CMK (cell line): ENCODE data around the gene TRMT2A.
"Not testable (repeated sequence)": the region's sequence is repeated elsewhere in the genome, so short reads cannot be mapped to it uniquely, and the experiment has no call there.

ENCODE experiments used
- DNase-seq: peaks from one replicate; pipeline ENCODE4 v3.0.0-alpha.2; 2010; ENCODE audit warnings: low read depth

Gene TRMT2A, protein sequence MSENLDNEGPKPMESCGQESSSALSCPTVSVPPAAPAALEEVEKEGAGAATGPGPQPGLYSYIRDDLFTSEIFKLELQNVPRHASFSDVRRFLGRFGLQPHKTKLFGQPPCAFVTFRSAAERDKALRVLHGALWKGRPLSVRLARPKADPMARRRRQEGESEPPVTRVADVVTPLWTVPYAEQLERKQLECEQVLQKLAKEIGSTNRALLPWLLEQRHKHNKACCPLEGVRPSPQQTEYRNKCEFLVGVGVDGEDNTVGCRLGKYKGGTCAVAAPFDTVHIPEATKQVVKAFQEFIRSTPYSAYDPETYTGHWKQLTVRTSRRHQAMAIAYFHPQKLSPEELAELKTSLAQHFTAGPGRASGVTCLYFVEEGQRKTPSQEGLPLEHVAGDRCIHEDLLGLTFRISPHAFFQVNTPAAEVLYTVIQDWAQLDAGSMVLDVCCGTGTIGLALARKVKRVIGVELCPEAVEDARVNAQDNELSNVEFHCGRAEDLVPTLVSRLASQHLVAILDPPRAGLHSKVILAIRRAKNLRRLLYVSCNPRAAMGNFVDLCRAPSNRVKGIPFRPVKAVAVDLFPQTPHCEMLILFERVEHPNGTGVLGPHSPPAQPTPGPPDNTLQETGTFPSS

DNA sequence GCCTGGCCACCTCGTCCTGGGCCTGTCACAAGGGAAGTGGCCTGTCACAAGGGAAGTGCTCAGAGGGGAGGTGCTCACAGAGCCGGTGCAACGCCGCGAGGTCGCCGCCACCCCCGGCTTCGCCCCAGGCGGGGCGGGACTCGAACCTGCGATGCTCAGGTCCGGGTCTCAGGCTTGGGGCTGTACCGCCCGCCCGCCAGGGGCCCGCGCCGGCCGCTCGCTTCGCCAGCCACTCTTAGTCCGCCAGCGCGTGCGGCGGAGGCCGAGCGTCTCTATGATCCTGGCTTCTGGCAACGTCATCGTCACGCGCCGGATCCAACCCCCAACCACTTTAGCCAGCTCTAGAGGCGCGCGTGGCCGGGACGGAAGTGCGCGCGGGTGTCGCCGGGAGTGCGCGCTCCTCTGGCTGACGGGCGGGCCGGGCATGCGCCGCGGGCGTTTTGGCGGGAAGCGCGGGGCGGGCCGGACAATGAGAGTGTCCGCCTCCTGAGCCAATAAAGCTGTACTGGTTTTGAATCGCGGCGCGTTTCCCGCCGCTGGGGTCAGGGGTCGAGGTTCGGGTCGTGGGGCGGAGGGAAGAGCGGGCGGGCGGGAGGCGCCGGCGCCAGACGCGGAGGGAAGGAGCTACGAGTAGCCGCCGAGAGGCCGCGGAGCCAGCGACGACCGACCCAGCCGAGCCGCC is at the start of gene TRMT2A:
Gene TRMT2A (minus strand): TSS at position 276 of the 682 bp plus-strand sequence. CDS start 320 bp downstream, outside the sequence.
- peak; percentile 96 for DNase-seq

DNA sequence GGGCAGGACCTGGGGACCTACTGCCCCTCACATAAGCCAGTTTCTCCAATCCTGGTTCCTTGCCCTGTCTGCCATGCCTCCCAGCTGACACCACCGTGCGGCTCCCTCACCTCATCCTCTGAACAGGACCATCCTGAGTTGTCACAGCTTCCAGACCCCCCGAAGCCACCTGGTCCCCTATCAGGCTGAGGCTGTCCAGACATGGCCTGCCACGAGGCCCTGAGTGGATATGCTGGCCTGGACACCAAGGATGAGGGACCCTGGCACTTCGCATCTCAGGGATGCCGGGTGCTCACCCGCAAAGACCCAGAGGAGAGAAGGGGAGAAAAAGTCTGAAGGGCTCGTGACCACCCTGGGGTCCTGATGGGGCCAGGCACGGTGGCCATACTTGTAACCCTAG is 49.7 kb upstream of the TRMT2A start:
- no peak for DNase-seq

GRCh38 chr22:20165913-20166312 is 48.9 kb upstream of the TRMT2A start:
- DNase-seq = no peak

DNA sequence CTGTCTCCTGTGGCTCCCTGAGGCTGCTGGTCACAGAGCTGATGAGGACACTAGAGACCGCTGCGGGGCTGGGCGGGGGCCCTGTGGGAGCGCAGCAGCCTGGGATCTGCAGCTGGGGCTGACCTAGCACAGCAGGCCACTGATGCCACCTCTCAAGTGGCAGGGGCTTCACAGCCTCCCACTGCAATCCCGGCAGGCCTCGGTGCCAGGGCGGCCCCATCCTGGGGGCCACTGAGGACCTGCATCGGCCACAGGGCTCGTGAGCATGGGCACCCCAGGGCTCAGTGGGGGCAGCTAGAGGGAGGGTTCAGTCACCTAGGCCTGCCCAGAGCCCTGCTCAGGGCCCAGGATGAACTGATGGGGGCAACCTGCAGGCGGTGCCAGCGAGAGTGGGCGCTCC is 48.4 kb upstream of the TRMT2A start:
- DNase-seq = no peak

DNA sequence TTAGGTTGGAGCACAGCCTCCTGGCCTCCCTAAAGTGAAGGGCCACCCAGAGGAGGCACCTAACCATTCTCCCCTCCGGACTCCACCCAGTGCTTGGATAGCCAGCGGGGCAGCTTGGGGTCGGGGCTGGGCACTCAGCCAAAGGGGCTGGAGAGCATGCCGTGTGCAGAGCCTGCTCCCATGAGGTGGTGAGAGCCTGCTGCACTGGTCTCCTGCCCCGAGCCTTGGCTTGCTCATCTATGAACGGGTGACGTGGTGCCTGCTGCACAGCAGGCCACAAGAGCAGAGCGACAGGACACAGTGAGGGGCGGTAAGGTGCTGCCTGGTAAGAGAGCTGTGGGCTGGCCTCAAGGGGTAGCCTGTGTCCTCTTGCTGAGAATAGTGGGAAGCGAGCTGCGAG is 47.8 kb upstream of the TRMT2A start:
- DNase-seq = no peak

DNA sequence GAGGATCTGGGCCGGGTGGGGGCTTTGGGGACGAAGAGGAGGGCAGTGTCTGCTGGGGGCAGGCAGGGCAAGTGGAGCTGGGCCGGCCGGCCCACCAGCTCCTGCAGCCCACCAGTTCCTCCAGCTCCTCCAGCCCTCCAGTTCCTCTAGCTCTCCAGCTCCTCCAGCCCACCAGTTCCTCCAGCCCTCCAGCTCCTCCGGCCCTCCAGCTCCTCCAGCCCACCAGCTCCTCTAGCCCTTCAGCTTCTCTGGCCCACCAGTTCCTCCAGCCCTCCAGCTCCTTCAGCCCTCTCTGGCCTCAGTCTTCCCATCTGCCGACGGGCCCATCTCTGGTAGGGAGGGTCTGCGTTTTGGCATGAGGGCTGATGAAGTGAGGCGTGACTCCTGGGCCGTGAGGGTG is 43.0 kb upstream of the TRMT2A start:
- DNase-seq = no peak

- not testable (repeated sequence) for DNase-seq
These were observed 42.5 kb upstream of the TRMT2A start for GRCh38 chr22:20159531-20159930.

DNA sequence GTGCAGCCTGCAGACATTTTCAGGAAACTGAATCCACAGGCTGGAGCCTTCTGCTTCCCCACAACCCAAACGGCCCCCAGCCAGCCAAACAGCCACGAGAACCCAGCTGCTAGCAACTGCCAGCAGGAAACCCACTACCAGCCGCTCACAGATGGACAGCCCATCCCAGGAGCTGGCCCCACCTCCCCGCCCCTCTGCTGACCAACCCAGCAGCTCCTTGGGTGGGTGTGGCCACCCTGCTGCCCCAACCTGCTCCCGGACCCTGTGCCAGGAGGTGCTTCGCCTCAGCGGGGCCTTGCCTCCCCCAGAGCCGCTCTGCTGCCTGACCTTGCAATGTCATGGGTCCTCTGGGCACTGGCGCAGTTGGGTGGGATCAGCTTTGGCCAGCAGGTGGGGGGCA is 42.0 kb upstream of the TRMT2A start:
- no peak for DNase-seq

DNA sequence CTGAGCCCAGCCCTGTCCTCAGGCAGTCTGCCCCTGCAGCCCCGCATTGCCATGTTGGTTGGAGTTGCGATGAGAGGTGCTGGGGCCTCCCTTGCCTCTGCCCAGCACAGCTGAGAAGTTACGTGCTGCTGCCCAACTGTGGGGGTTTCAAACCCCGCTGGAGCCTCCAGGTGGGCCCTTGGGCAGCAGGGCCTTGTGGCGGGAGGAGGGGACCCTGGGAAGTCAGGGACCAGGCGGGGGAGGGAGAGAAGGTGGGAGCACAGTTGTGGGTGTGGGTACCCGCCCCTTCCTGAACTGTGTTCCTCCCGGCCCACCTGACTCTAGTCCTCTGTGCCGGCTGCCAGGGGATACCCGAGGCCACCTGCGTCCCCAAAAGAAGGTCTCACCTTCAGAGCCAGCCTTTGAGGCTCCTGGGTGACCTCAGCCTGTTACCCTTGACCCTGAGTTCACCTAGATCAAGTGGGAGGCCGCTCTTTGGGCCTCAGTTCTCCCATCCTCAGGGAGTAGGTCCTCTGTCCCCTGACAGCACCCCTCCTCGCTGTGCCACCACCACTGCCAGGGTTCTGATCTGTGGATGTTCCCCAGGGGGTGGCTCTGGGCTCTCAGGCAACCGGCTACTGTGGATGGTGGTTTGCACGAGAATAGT is 41.5 kb upstream of the TRMT2A start:
- DNase-seq = no peak

DNA sequence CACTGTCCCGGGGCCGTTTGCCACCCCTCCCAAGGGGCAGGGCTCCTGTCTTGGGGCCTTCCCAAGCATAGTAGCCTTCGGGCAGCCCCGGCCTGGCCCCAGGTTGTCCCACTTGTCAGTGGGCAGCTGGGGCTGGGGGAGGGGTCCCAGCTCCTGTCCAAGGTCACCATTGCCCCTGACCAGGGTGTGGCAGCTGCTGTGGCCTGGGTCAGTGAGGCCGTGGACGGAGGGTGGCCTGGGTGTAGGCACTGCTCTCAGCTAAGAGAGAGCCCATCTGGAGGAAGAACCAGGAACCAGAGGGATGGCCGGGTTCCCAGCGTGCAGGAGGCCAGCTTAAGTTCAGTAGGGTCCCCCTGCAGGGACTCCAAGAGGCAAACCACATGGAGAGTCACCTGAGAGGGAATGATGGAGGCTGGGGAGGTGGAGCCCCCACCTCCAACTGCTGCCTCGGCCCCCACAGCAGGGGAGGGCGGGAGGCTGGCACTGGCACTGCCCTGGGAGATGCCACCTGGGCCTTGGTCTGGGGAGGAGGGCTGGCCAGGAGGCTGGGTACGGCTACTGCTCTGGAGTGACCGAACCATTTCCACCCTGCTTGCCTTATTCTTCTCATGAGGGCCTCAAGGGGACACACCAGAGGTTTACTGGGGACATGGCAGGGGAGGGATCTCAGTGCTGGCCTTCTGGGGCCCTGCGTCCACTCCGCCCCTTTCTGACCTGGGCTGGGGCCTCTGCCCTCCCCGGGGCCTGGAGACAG is 40.6 kb upstream of the TRMT2A start:
- DNase-seq = no peak

- peak; percentile 59 for DNase-seq
These were observed 39.8 kb upstream of the TRMT2A start for GRCh38 chr22:20156611-20157429.

GRCh38 chr22:20156042-20156389 is 39.0 kb upstream of the TRMT2A start:
- DNase-seq = no peak

- DNase-seq = peak; percentile 76
These were observed 38.5 kb upstream of the TRMT2A start for GRCh38 chr22:20155330-20156041.

DNA sequence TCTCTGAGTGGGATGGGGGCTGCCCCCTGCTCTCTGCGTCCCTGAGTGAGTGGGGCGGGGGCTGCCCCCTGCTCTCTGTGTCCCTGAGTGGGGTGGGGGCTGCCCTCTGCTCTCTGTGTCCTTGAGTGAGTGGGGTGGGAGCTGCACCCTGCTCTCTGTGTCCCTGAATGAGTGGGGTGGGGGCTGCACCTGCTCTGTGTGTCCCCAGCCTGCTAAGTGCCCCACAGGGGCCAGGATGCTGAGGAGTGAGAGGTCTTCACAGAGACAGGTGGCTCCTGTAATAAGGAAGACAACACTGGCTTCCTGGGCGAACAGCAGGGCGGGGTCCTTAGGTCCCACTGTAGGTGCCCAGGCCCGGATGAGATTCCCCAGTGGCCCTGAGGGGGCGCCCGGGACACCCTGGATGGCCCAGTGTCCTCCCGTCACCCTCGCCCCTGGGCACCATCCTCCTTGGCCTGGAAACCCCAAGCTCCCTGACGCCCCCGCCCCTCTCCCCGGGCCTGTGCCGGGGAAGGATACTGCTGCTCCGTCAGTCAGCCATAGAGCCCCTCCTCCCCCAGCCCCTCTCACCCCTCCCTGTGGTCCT is 37.7 kb upstream of the TRMT2A start:
- no peak for DNase-seq

GRCh38 chr22:20153945-20154344 is 36.9 kb upstream of the TRMT2A start:
- DNase-seq = no peak

DNA sequence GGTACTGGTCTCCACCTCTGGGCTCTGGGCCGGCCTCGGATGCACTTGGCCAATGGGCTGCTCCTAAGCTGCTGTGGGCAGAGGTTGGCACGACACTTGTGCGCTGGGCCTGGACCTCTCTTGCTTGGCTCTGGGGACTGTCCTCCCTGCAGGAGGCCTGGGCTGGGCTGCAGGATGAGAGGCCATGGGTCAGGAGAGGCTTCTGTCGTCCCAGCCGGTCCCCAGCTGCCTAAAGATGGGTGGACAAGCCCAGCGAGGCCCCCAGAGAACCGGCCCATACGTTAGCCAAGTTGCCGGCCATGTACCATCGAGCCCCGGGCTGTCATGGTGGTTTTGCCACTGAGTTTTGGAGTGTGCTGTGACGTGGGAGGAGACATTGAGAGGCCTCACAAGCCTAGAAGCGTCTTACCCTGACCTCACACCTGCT is 35.5 kb upstream of the TRMT2A start:
- DNase-seq = no peak

- DNase-seq = no peak
These were observed 34.2 kb upstream of the TRMT2A start for GRCh38 chr22:20151276-20151588.

DNA sequence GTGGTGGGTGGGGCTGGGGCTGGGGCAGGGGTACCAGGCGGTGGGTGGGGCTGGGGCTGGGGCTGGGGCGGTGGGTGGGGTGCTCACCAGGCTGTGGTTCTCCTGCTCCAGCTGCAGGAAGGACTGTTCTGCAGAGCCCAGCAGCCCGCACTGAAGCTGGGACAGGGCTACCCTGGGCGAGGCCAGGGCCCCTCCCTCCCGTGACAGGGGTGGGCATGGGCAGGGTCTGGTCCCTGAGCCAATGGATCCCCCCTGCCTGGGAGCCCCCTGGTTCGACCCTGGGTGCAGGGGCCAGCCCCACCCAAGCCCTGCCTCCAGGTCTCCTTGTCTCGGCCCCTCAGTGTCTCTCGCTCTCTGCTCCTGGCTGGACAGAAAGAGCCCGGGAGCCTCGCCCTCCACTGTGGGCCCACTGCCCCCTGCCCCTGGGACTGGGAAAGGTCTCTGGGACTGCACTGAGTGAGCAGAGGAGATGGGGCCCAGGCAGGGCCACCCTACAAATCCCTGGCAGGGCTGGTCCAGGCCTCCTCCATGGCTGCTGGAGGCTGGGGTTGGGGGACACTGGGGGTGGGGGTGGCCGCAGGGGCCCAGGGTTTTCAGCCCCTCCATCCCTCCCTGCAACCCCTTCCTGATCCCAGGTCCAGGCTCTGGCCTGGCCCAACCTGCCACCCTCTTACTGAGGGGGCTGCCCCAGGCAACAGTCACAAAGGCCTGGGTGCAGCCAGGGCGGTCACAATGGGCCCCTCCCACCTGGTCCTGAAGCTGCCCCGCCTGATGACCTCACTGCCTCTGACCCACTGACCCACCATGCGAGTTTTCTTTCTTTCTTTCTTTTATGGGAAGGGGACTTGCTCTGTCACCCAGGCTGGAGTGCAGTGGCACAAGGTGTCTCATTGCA is 33.6 kb upstream of the TRMT2A start, which contains the start of gene CCDC188:
Gene CCDC188 (minus strand): TSS at position 675 of the 895 bp plus-strand sequence. CDS start 69 bp downstream, at position 606.
- no peak for DNase-seq
